OCI-LY3 (cell line): Measurements from ENCODE around the gene FAM83E.

Experiments
- CTCF ChIP-seq: fragments of 200-600, 300-600 bp; sonication (generic); IDR thresholded peaks from 2 replicates; pipeline ENCODE4 v1.5.1; 2014; ENCODE audit warnings: antibody characterized with exemption, low read length, low read depth
- EZH2phosphoT487 ChIP-seq: fragments of 200-600 bp; shearing (Covaris generic); IDR thresholded peaks from 2 replicates; pipeline ENCODE4 v1.6.1; 2018; ENCODE audit warnings: antibody characterized with exemption, mixed run types, low read depth

DNA sequence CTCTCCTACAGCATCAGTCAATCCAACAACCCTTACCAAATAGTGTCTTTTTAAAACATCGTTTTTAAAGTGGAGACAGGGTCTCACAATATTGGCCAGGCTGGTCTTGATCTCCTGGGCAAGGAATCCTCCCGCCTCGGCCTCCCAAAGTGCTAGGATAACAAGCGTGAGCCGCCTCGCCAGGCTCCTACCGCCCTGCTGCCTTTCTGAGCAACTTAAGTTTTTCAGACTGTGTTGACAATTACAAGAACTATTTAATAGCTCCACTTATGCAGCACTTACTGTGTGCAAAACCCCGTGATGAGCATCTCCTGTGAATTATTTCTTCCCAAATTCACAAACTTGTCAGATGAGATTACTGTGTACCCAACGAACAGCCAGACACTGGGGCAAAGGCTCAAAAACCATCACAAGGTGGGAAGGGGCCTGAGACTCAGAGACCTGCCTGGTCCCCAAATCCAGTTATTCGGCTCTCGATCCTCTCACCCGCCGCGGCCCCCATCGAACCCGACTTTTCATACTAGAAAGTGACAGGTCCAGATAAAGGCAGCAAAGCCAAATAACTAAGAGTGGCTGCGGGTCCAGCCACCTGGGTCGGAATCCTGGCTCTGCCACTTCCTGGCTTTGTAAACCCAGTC, 3.5 kb upstream of the FAM83E start:
- no peak for TF ChIP-seq CTCF
- no peak for TF ChIP-seq EZH2phosphoT487
